Activated CD4-positive, alpha-beta T cell treated with anti-CD3 and anti-CD28 coated beads for 1 hour (primary cell): ENCODE data around the gene NUDCD2.
A peak's percentile ranks its signal among the peaks of the same experiment; 100 is the strongest.
"Not testable (repeated sequence)": the region's sequence is repeated elsewhere in the genome, so short reads cannot be mapped to it uniquely, and the experiment has no call there.

Experiments used
- DNase-seq: peaks from one replicate; pipeline ENCODE4 v3.0.0-alpha.2; 2020

NUDCD2 gene

GRCh38 chr5:163415673-163416072 is 44.2 kb downstream of the NUDCD2 start:
- not testable (repeated sequence) for DNase-seq

- DNase-seq, result no peak
These were observed 49.4 kb downstream of the NUDCD2 start for GRCh38 chr5:163410505-163410904.

- DNase-seq, result no peak
These were observed 50.5 kb downstream of the NUDCD2 start for GRCh38 chr5:163409384-163409783.

GRCh38 chr5:163408311-163408923 is 51.5 kb downstream of the NUDCD2 start:
- DNase-seq, result peak; percentile 40

- no peak for DNase-seq
These were observed 52.8 kb downstream of the NUDCD2 start for GRCh38 chr5:163407034-163407655.

- no peak for DNase-seq
These were observed 55.3 kb downstream of the NUDCD2 start for GRCh38 chr5:163404364-163405173.

- DNase-seq, result no peak
These were observed 57.9 kb downstream of the NUDCD2 start for GRCh38 chr5:163402007-163402406.

- DNase-seq, result no peak
These were observed 58.6 kb downstream of the NUDCD2 start for GRCh38 chr5:163401271-163401670.

GRCh38 chr5:163399923-163400322 is 60.0 kb downstream of the NUDCD2 start:
- DNase-seq, result no peak

GRCh38 chr5:163397354-163397753 is 62.5 kb downstream of the NUDCD2 start:
- no peak for DNase-seq

- DNase-seq, result not testable (repeated sequence)
These were observed 63.0 kb downstream of the NUDCD2 start for GRCh38 chr5:163396818-163397340.
